GM10266 (cell line): ENCODE measurements around the gene PLA2G4E.

Experiments
- DNase-seq: peaks from one replicate; pipeline ENCODE4 v3.0.0; 2012; ENCODE audit errors: extremely low spot score
- TF ChIP-seq, protein P1 (sequence below): IDR thresholded peaks from 2 replicates; pipeline ENCODE4 v1.5.1; 2012; ENCODE audit warnings: mild to moderate bottlenecking, low read depth; ENCODE audit not compliant: control insufficient read depth, insufficient read depth; ENCODE audit errors: missing control alignments

Gene PLA2G4E

GRCh38 chr15:42009474-42009873, 11.4 kb downstream of the PLA2G4E start:
- TF ChIP-seq, protein P1, sequence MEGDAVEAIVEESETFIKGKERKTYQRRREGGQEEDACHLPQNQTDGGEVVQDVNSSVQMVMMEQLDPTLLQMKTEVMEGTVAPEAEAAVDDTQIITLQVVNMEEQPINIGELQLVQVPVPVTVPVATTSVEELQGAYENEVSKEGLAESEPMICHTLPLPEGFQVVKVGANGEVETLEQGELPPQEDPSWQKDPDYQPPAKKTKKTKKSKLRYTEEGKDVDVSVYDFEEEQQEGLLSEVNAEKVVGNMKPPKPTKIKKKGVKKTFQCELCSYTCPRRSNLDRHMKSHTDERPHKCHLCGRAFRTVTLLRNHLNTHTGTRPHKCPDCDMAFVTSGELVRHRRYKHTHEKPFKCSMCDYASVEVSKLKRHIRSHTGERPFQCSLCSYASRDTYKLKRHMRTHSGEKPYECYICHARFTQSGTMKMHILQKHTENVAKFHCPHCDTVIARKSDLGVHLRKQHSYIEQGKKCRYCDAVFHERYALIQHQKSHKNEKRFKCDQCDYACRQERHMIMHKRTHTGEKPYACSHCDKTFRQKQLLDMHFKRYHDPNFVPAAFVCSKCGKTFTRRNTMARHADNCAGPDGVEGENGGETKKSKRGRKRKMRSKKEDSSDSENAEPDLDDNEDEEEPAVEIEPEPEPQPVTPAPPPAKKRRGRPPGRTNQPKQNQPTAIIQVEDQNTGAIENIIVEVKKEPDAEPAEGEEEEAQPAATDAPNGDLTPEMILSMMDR = no peak

DNA sequence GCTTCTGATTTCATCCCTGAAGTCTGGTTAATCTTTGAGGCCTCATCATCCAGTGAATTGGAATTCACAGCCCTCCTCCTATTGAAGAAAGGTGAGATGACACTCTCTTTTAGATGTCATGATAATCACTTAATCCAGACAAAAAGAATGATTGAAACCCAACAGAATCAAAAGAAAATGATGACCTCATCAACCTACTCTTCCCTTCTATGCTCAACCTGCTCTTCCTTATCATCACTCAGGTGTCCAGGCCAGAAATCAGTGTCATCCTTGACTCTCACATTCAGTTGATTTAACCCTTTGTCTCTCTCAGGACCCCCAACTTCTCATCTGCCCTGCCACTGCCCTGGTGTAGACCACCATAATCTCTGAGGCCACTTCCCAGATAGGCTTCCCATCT, 11.8 kb downstream of the PLA2G4E start:
- TF ChIP-seq, protein P1 = no peak
- DNase-seq = no peak

More at GRCh38 chr15:42009474-42009873, 11.4 kb downstream of the PLA2G4E start:
- no peak for DNase-seq

GRCh38 chr15:42007386-42007785, 13.5 kb downstream of the PLA2G4E start:
- DNase-seq = no peak
- TF ChIP-seq, protein P1 = no peak

DNA sequence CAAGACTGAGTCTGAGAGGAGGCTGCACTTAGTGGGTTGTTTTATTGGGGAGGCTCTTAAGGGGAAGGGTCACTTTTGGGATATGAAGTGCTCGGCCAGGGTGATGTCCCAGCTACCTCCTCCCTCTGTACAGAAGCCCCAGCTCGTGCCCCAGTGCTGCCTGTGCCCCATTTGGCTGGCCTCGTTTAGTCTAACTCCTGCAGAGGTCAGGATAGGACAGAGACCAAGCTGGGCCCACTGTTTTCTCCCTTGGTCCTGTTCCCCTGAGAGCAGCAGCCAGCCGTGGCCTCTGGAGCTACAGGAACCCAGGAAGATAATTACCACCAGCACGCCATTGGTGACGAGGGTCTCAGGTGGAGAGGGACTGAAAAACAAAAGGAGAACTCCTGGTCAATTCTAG, 18.5 kb downstream of the PLA2G4E start:
- DNase-seq = no peak

DNA sequence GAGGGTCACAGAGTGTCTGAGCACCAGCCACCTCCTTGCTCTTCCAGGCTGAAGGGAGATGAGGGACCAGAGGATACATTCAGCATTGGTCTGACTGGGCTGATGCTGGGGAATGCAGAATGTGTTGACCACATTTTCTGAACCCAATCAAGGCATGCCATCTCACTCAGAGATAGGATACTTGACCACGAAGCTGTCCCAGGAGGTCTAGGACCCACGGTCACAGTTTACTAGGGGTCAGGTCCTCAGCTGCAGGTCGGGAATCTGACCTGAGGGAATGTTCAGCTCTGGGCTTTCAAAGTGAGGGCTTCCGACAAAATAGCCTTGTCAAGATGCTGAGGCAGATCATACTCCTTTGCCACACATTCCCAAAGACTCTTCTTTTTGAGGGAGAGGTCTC, 19.6 kb downstream of the PLA2G4E start:
- no peak for DNase-seq
- TF ChIP-seq, protein P1 = no peak

More for the DNA sequence above, 18.5 kb downstream of the PLA2G4E start:
- TF ChIP-seq, protein P1 = no peak

DNA sequence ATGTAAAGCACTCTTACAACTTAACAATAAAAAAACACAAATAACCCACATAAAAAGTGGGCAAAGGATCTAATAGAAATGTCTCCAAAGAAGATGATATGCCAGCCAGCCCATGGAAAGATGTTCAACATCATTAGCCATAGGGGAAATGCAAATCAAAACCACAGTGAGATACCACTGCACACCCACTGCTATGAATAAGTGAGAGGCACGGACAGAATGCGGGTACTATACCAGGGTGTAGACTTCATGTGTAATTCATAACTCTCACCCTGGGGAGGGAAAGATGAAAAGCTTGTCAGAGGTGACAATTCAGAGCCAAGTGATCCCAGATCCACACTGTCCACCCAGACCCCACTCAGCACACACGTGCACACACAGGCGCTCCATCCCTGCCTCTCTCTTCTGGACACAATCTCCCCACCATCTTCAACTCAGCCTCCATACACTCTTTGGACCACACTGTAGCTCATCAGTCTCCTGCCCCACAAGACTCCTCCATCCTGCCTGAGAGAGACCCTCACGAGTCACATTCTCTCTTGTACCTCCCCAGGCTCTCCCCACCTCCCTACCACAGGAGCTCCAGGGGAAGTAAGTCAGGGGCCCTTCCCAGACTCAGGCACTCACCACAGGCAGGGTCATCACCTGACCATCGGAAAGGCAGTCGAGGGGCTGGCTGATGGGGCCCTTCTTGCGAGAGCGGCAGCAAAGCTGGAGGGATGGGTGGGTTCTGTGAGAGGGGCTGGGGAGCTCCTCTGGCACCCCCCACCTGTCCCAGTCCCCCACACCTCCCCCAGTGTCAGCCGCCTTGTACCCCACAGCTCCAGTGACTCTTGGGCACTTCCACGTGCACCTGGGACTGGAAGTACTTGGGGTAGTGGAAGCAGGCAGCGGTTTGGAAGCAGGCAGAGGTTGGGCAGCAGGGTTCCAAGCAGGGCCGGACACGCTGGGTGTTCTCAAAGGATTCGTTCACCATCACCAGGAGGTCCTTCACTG, 21.3 kb downstream of the PLA2G4E start:
- TF ChIP-seq, protein P1 = no peak
- DNase-seq = no peak

DNA sequence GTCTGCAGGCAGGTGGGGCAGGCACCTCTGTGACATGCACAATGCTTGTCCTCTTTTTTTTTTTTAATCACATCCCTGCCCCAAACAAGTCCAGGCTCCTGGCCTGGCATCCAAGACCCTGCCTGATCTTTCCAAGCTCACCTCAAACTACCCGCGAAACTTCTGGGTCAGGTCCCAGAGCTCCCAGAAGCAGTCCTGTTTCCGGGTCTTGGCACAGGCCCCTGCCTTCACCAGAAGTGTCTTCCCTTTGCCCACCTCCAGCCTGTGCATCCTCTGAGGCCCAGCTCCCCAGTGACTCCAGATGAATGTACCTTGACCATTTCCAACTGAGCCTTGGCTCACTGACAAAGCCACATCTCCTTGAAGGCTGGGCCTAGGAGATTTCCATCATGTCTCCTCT, 23.0 kb downstream of the PLA2G4E start:
- DNase-seq = no peak
- TF ChIP-seq, protein P1 = no peak
